SU-DHL-6 (cell line): ENCODE measurements around the gene SLC25A10.
"Not testable (repeated sequence)": the region's sequence is repeated elsewhere in the genome, so short reads cannot be mapped to it uniquely, and the experiment has no call there.

Source experiments
- H2AFZ ChIP-seq: fragments of 200-600 bp; sonication (generic); 2 replicates; pipeline ENCODE4 v1.6.1; 2014; ENCODE audit warnings: low read depth, mild to moderate bottlenecking, moderate library complexity, mixed read lengths, antibody characterized with exemption, low read length; ENCODE audit not compliant: severe bottlenecking
- H3F3A ChIP-seq: fragments of 200-600 bp; shearing (Covaris generic); 2 replicates; pipeline ENCODE4 v1.6.0; 2016; ENCODE audit warnings: antibody characterized with exemption, mild to moderate bottlenecking; ENCODE audit not compliant: insufficient read depth
- H3K27ac ChIP-seq: fragments of 200-600 bp; sonication (generic); 2 replicates; pipeline ENCODE4 v1.5.1; 2016; ENCODE audit warnings: low read depth, mild to moderate bottlenecking, low read length, moderate library complexity, mixed read lengths
- H3K27me3 ChIP-seq: fragments of 200-600 bp; sonication (generic), shearing (Covaris generic); 2 replicates; pipeline ENCODE4 v1.6.0; 2014; ENCODE audit warnings: mild to moderate bottlenecking, low read length
- H3K36me3 ChIP-seq: fragments of 200-600 bp; sonication (generic); 2 replicates; pipeline ENCODE4 v1.6.1; 2014; ENCODE audit warnings: mild to moderate bottlenecking, low read length, mixed read lengths
- H3K4me2 ChIP-seq: fragments of 300-600, 200-600 bp; shearing (Covaris generic), sonication (generic); 2 replicates; pipeline ENCODE4 v1.6.0; 2014; ENCODE audit warnings: low read length, low read depth, mild to moderate bottlenecking; ENCODE audit not compliant: poor library complexity, severe bottlenecking
- H3K4me3 ChIP-seq: fragments of 200-600 bp; sonication (generic); 2 replicates; pipeline ENCODE4 v1.5.1; 2014; ENCODE audit warnings: antibody characterized with exemption, low read length, mild to moderate bottlenecking, mixed read lengths; ENCODE audit not compliant: insufficient read depth, poor library complexity, severe bottlenecking
- H3K79me2 ChIP-seq: fragments of 200-600 bp; sonication (generic); 2 replicates; pipeline ENCODE4 v1.6.1; 2014; ENCODE audit warnings: mild to moderate bottlenecking, low read length, moderate library complexity; ENCODE audit not compliant: insufficient read depth
- H3K9ac ChIP-seq: fragments of 200-600 bp; sonication (generic); 2 replicates; pipeline ENCODE4 v1.7.0; 2014; ENCODE audit warnings: mild to moderate bottlenecking, low read length
- H3K9me2 ChIP-seq: fragments of 200-600 bp; sonication (generic); replicated peaks from 2 replicates; pipeline ENCODE4 v1.6.1; 2014; ENCODE audit warnings: low read length; ENCODE audit not compliant: insufficient read depth
- H3K9me3 ChIP-seq: fragments of 200-600 bp; sonication (generic); 2 replicates; pipeline ENCODE4 v1.6.1; 2014; ENCODE audit warnings: low read length, mixed read lengths; ENCODE audit not compliant: insufficient read depth
- H4K20me1 ChIP-seq: fragments of 200-600 bp; sonication (generic); 2 replicates; pipeline ENCODE4 v1.6.1; 2014; ENCODE audit warnings: low read depth, mild to moderate bottlenecking, antibody characterized with exemption, low read length, moderate library complexity, mixed read lengths
- CTCF ChIP-seq: fragments of 200-600 bp; sonication (generic); IDR thresholded peaks from one replicate; pipeline ENCODE4 v1.5.1; 2017; ENCODE audit warnings: antibody characterized with exemption, mild to moderate bottlenecking, low read length, moderate library complexity; ENCODE audit not compliant: insufficient read depth, poor library complexity, severe bottlenecking
- EZH2phosphoT487 ChIP-seq: fragments of 200-600 bp; sonication (generic), shearing (Covaris generic); conservative IDR thresholded peaks from 2 replicates; pipeline ENCODE4 v1.6.1; 2018; ENCODE audit warnings: mild to moderate bottlenecking, antibody characterized with exemption, low read length, moderate library complexity, mixed read lengths

The SLC25A10 gene

GRCh38 chr17:81675515-81676221, 36.4 kb upstream of the SLC25A10 start:
- H3K9me3 ChIP-seq, H3K4me3 ChIP-seq, H3K36me3 ChIP-seq: not testable (repeated sequence)

DNA sequence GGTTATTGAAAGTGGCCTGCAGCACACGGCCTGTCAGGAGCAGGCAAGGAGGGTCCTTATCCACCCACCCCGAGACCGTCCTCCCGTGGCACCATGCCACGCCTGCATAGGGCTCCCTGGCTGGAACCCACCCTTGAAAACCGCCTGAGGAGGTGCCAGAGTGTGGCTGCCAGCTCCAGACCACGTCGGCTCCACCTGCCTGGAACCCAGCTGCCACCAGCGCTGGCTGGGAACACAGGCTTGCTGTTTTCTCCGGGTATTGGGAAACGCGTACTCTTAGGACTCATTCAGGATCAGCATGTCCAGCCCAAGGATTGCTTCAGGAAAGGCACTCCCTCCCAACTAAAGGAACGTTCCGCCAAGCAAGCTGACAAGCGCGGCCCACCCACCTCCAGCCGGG, 35.2 kb upstream of the SLC25A10 start:
- H3K4me3 ChIP-seq: no peak overlapping the region
- H3F3A ChIP-seq: no peaks in the 10 kb centered on the region; the same call in 1 of the 2 replicates
- TF ChIP-seq EZH2phosphoT487 (no peak), CTCF (no peak)
- H4K20me1 ChIP-seq: no peaks in the 10 kb centered on the region
- H3K9me3 ChIP-seq: no peaks in the 10 kb centered on the region
- no peaks in the 10 kb centered on the region for H3K9me2 ChIP-seq
- H3K36me3 ChIP-seq: no peaks in the 10 kb centered on the region
- H3K79me2 ChIP-seq: peaks cover 5% of the 10 kb centered on the region; the same call in 1 of the 2 replicates
- no peak overlapping the region for H3K9ac ChIP-seq
- no peak overlapping the region for H3K27ac ChIP-seq
- H3K27me3 ChIP-seq: no peaks in the 10 kb centered on the region
- H2AFZ ChIP-seq: no peak overlapping the region
- H3K4me2 ChIP-seq: no peak overlapping the region

More at GRCh38 chr17:81675515-81676221, 36.4 kb upstream of the SLC25A10 start:
- H4K20me1 ChIP-seq, H3K27me3 ChIP-seq, H3F3A ChIP-seq, H3K79me2 ChIP-seq, H3K9me2 ChIP-seq, H3K27ac ChIP-seq, H3K4me2 ChIP-seq, H3K9ac ChIP-seq, H2AFZ ChIP-seq: not testable (repeated sequence)
- peak; percentile 9 for TF ChIP-seq CTCF

- no peaks in the 10 kb centered on the region for H4K20me1 ChIP-seq
- H3K9me2 ChIP-seq: no peaks in the 10 kb centered on the region
- no peaks in the 10 kb centered on the region for H3K9me3 ChIP-seq
- H3K27me3 ChIP-seq: no peaks in the 10 kb centered on the region
- H3K4me2 ChIP-seq: no peak overlapping the region
- peaks cover 34% of the 10 kb centered on the region for H3K79me2 ChIP-seq
- H3K36me3 ChIP-seq: no peaks in the 10 kb centered on the region
- H3F3A ChIP-seq: no peaks in the 10 kb centered on the region; the same call in 1 of the 2 replicates
- no peak overlapping the region for H2AFZ ChIP-seq
- no peak overlapping the region for H3K4me3 ChIP-seq
- H3K9ac ChIP-seq: no peak overlapping the region
- TF ChIP-seq EZH2phosphoT487 (no peak), CTCF (no peak)
- H3K27ac ChIP-seq: no peak overlapping the region
Measured at GRCh38 chr17:81680150-81680549, 31.9 kb upstream of the SLC25A10 start.
